Spleen (tissue), 7 donors: ENCODE results near the gene RHBDF2.

Source experiments
- POLR2A ChIP-seq, 3 donors: fragments of 450-650 bp; IDR thresholded peaks; one replicate each; pipeline ENCODE4 v1.5.1; 2017; ENCODE audit warnings: antibody characterized with exemption in 3 of 3, mild to moderate bottlenecking in 1 of 3
- POLR2AphosphoS5 ChIP-seq, 3 donors: sonication (generic); formaldehyde crosslinking; IDR thresholded peaks; one replicate each; pipeline ENCODE4 v1.5.1; 2017; ENCODE audit warnings: antibody characterized with exemption in 3 of 3
- TF ChIP-seq, protein P1 (sequence below), 11 experiments: fragments of 200-600 bp in 7 of 11; fragments of 450-650 bp in 4 of 11; sonication (generic) in 4 of 11; IDR thresholded peaks in 8 of 11; conservative IDR thresholded peaks in 3 of 11; 1 replicate in 7 of 11; 2 replicates in 4 of 11; pipeline versions ENCODE4 v1.4.0 to v1.8.0; 2016 to 2021; ENCODE audit warnings: antibody characterized with exemption in 11 of 11, inconsistent platforms in 4 of 11, mild to moderate bottlenecking in 1 of 11
- donor health status: DM: no; HTN: no; CAD: no; lungs with moderate emphysema.
- donor health status: DM: no; HTN: no; CAD: no.
- donor health status: DM: no; HTN: no; CAD: no.

GRCh38 chr17:76548378-76549214 is 47.4 kb upstream of the RHBDF2 start:
- TF ChIP-seq, protein P1, sequence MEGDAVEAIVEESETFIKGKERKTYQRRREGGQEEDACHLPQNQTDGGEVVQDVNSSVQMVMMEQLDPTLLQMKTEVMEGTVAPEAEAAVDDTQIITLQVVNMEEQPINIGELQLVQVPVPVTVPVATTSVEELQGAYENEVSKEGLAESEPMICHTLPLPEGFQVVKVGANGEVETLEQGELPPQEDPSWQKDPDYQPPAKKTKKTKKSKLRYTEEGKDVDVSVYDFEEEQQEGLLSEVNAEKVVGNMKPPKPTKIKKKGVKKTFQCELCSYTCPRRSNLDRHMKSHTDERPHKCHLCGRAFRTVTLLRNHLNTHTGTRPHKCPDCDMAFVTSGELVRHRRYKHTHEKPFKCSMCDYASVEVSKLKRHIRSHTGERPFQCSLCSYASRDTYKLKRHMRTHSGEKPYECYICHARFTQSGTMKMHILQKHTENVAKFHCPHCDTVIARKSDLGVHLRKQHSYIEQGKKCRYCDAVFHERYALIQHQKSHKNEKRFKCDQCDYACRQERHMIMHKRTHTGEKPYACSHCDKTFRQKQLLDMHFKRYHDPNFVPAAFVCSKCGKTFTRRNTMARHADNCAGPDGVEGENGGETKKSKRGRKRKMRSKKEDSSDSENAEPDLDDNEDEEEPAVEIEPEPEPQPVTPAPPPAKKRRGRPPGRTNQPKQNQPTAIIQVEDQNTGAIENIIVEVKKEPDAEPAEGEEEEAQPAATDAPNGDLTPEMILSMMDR (IDR thresholded peaks at IDR 0.05 in 8 of 11, conservative IDR thresholded peaks at IDR 0.05 in 3 of 11): no peak
- no peak for TF ChIP-seq POLR2A (IDR thresholded peaks at IDR 0.05)
- TF ChIP-seq POLR2AphosphoS5 (IDR thresholded peaks at IDR 0.05): no peak
